H9 (cell line): ENCODE data around the gene IMPDH1. TPM values are rescaled to one million over a fixed set of nuclear protein-coding genes. Genes with fewer than 3 reads are reported as not detected.

Experiments used
- DNase-seq: peaks from one replicate; pipeline ENCODE4 v3.0.0-alpha.2; 2017
- H2AFZ ChIP-seq: one replicate; pipeline ENCODE4 v1.6.1; 2013; ENCODE audit warnings: mild to moderate bottlenecking, low read length, control low read depth, moderate library complexity
- H2AK5ac ChIP-seq: 2 replicates; pipeline ENCODE4 v1.6.1; 2013; ENCODE audit warnings: low read length, control low read depth, mixed read lengths; ENCODE audit not compliant: insufficient read length
- H2BK120ac ChIP-seq: one replicate; pipeline ENCODE4 v1.6.1; 2013; ENCODE audit warnings: low read depth, mild to moderate bottlenecking, low read length, control low read depth, inconsistent platforms; ENCODE audit not compliant: poor library complexity, severe bottlenecking
- H2BK12ac ChIP-seq: 2 replicates; pipeline ENCODE4 v1.6.1; 2013; ENCODE audit warnings: low read length, control low read depth, mixed read lengths, low read depth; ENCODE audit not compliant: insufficient read length
- H2BK15ac ChIP-seq: 2 replicates; pipeline ENCODE4 v1.6.1; 2013; ENCODE audit warnings: low read depth, low read length, control low read depth
- H2BK20ac ChIP-seq: one replicate; pipeline ENCODE4 v1.6.1; 2013; ENCODE audit warnings: low read depth, mild to moderate bottlenecking, low read length, control low read depth, inconsistent platforms; ENCODE audit not compliant: poor library complexity, severe bottlenecking
- H2BK5ac ChIP-seq: 2 replicates; pipeline ENCODE4 v1.6.1; 2013; ENCODE audit warnings: low read length, control low read depth, mixed read lengths; ENCODE audit not compliant: insufficient read length
- H3K14ac ChIP-seq: 2 replicates; pipeline ENCODE4 v1.6.1; 2013; ENCODE audit warnings: low read length, control low read depth; ENCODE audit not compliant: insufficient read depth
- H3K18ac ChIP-seq: 2 replicates; pipeline ENCODE4 v1.6.1; 2013; ENCODE audit warnings: low read depth, mild to moderate bottlenecking, mixed read lengths, low read length, control low read depth; ENCODE audit not compliant: insufficient read length
- H3K23ac ChIP-seq: 2 replicates; pipeline ENCODE4 v1.6.1; 2013; ENCODE audit warnings: low read length, control low read depth, mixed read lengths, low read depth; ENCODE audit not compliant: insufficient read length
- H3K23me2 ChIP-seq: 2 replicates; pipeline ENCODE4 v1.6.1; 2013; ENCODE audit warnings: low read depth, mild to moderate bottlenecking, mixed read lengths, low read length, control low read depth; ENCODE audit not compliant: insufficient read length, poor library complexity, severe bottlenecking
- H3K27ac ChIP-seq: 2 replicates; pipeline ENCODE4 v1.5.1; 2013; ENCODE audit warnings: low read length, control low read depth, mixed read lengths, low read depth; ENCODE audit not compliant: insufficient read length
- H3K27me3 ChIP-seq: 2 replicates; pipeline ENCODE4 v1.6.1; 2013; ENCODE audit warnings: low read length, control low read depth, inconsistent platforms; ENCODE audit not compliant: insufficient read depth
- H3K4ac ChIP-seq: 2 replicates; pipeline ENCODE4 v1.6.1; 2013; ENCODE audit warnings: low read depth, mild to moderate bottlenecking, control low read depth, inconsistent platforms, low read length, moderate library complexity
- H3K4me1 ChIP-seq: 2 replicates; pipeline ENCODE4 v1.6.1; 2013; ENCODE audit warnings: low read length, control low read depth, inconsistent platforms; ENCODE audit not compliant: insufficient read depth
- H3K4me2 ChIP-seq: 2 replicates; pipeline ENCODE4 v1.6.1; 2013; ENCODE audit warnings: low read length, control low read depth, mixed read lengths; ENCODE audit not compliant: insufficient read length, insufficient read depth
- H3K56ac ChIP-seq: 2 replicates; pipeline ENCODE4 v1.6.1; 2013; ENCODE audit warnings: low read depth, mild to moderate bottlenecking, mixed read lengths, low read length, control low read depth; ENCODE audit not compliant: insufficient read length
- H3K79me1 ChIP-seq: 2 replicates; pipeline ENCODE4 v1.6.1; 2013; ENCODE audit warnings: low read depth, mild to moderate bottlenecking, moderate library complexity, low read length, control low read depth, inconsistent platforms; ENCODE audit not compliant: insufficient read depth, poor library complexity, severe bottlenecking
- H3K79me2 ChIP-seq: 2 replicates; pipeline ENCODE4 v1.6.1; 2013; ENCODE audit warnings: low read length, control low read depth, inconsistent platforms; ENCODE audit not compliant: insufficient read depth
- H3K9ac ChIP-seq: 2 replicates; pipeline ENCODE4 v1.6.1; 2013; ENCODE audit warnings: low read length, control low read depth, mixed read lengths; ENCODE audit not compliant: insufficient read length; ENCODE audit errors: extremely low read depth
- H3K9me3 ChIP-seq: one replicate; pipeline ENCODE4 v1.6.1; 2013; ENCODE audit warnings: low read depth, low read length, inconsistent platforms; ENCODE audit not compliant: control insufficient read depth
- H3T11ph ChIP-seq: one replicate; pipeline ENCODE4 v1.6.1; 2013; ENCODE audit warnings: mild to moderate bottlenecking, low read length, control low read depth, inconsistent platforms
- H4K20me1 ChIP-seq: one replicate; pipeline ENCODE4 v1.6.1; 2013; ENCODE audit not compliant: control insufficient read depth, insufficient read length, insufficient read depth
- H4K5ac ChIP-seq: 2 replicates; pipeline ENCODE4 v1.6.1; 2013; ENCODE audit warnings: low read depth, mild to moderate bottlenecking, mixed read lengths, low read length, control low read depth; ENCODE audit not compliant: insufficient read length
- H4K8ac ChIP-seq: replicated peaks from 2 replicates; pipeline ENCODE4 v1.6.1; 2013; ENCODE audit warnings: low read length, control low read depth, mixed read lengths, low read depth; ENCODE audit not compliant: insufficient read length
- H4K91ac ChIP-seq: 2 replicates; pipeline ENCODE4 v1.6.1; 2013; ENCODE audit warnings: low read depth, mild to moderate bottlenecking, moderate library complexity, mixed read lengths, low read length, control low read depth; ENCODE audit not compliant: insufficient read length
- H3K27ac Mint-ChIP-seq, 3 experiments: 2 replicates in 2 of 3; 3 replicates in 1 of 3; pipeline ENCODE4 v1.8.0; 2020 to 2021; ENCODE audit warnings: mixed read lengths in 3 of 3, mild to moderate bottlenecking in 1 of 3, moderate library complexity in 1 of 3
- H3K27me3 Mint-ChIP-seq: 2 replicates; pipeline ENCODE4 v1.8.0; 2021; ENCODE audit warnings: low read depth, mild to moderate bottlenecking, moderate library complexity, mixed read lengths
- H3K36me3 Mint-ChIP-seq, 3 experiments: 2 replicates in 2 of 3; 3 replicates in 1 of 3; pipeline ENCODE4 v1.8.0; 2020 to 2021; ENCODE audit warnings: low read depth in 3 of 3, mixed read lengths in 3 of 3; ENCODE audit not compliant: insufficient read depth in 1 of 3
- H3K4me1 Mint-ChIP-seq, 2 experiments: 2 replicates each; pipeline ENCODE4 v1.8.0; 2020; ENCODE audit warnings: mixed read lengths in 2 of 2
- H3K4me3 Mint-ChIP-seq, 2 experiments: 2 replicates in 1 of 2; 3 replicates in 1 of 2; pipeline ENCODE4 v1.8.0; 2020 to 2021; ENCODE audit warnings: mild to moderate bottlenecking in 2 of 2, mixed read lengths in 2 of 2, moderate library complexity in 1 of 2
- H3K9me3 Mint-ChIP-seq, 2 experiments: 2 replicates in 1 of 2; 3 replicates in 1 of 2; pipeline ENCODE4 v1.8.0; 2020; ENCODE audit warnings: mild to moderate bottlenecking in 2 of 2, mixed read lengths in 2 of 2, moderate library complexity in 1 of 2
- CTCF ChIP-seq: fragments of 200-600 bp; sonication (generic); conservative IDR thresholded peaks from 3 replicates; pipeline ENCODE4 v1.8.0; 2021; ENCODE audit warnings: antibody characterized with exemption, mild to moderate bottlenecking
- WGBS: extraction: QIAGEN DNeasy Blood & Tissue Kit; methylation state at CpG from one replicate; pipeline ENCODE4 v1.1.7; 2013; ENCODE audit warnings: missing lambda C conversion rate, low lambda C conversion rate, mixed read lengths; ENCODE audit not compliant: insufficient read length; ENCODE audit errors: extremely low coverage; 5-methylcytosine and 5-hydroxymethylcytosine counted together
- total RNA-seq: library from RNA; stranded (reverse); gene quantifications from 2 replicates; pipeline ENCODE4 v1.2.1, GENCODE V29; 2021

IMPDH1 gene
- total RNA-seq, 1 experiment from 2014 or later, result 35.2 TPM

DNA sequence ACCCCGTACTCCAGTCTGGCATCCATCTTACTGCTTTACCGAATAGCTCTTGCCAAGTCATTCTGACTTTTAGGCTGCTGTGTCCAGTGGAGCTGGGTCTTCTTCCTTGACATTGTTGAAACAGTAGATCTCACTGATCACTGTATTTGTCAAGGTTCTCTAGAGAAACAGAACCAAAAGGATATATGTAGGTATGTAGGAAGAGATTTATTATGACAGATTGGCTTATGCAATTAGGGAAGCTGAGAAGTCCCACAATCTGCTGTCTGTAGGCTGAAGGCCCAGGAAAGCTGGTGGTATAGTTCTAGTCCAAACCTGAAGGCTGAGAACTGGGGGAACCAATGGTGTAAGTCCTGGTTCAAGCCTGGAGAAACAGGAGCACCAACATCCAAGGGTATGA, 36.2 kb downstream of the IMPDH1 start:
- Mint-ChIP-seq H3K9me3 (peaks cover 0 to 2% of the 10 kb centered on the region in 2 experiments; a peak in 2 of 5 replicates), H3K27ac (no peak overlapping the region), H3K27me3 (peaks cover 49% of the 10 kb centered on the region), H3K4me3 (no peak overlapping the region), H3K36me3 (no peaks in the 10 kb centered on the region), H3K4me1 (peaks cover 0 to under 1% of the 10 kb centered on the region in 2 experiments; a peak in 2 of 4 replicates)
- Histone ChIP-seq H3K23me2 (no peaks in the 10 kb centered on the region), H3K4me1 (no peaks in the 10 kb centered on the region), H2AFZ (no peak overlapping the region), H3K79me2 (no peaks in the 10 kb centered on the region), H2BK120ac (no peak overlapping the region), H3K23ac (no peak overlapping the region), H3K27me3 (no peaks in the 10 kb centered on the region), H3K27ac (no peak overlapping the region), H3K79me1 (no peaks in the 10 kb centered on the region), H3K18ac (no peak overlapping the region), H2AK5ac (no peak overlapping the region), H4K20me1 (no peaks in the 10 kb centered on the region), H2BK20ac (no peak overlapping the region), H2BK15ac (no peak overlapping the region), H4K5ac (no peak overlapping the region), H3T11ph (no peak overlapping the region), H3K56ac (no peak overlapping the region), H3K4me2 (no peak overlapping the region), H2BK5ac (no peak overlapping the region), H3K9ac (no peak overlapping the region), H3K4ac (no peak overlapping the region), H4K91ac (no peak overlapping the region), H3K14ac (no peak overlapping the region), H4K8ac (no peak overlapping the region), H3K9me3 (no peaks in the 10 kb centered on the region), H2BK12ac (no peak overlapping the region)
- no CpG with 5 or more reads among the region's 2 CpGs for WGBS
- no peak for DNase-seq
- TF ChIP-seq CTCF, result no peak
